OCI-LY7 (cell line): ENCODE data around the gene PCK2. TPM values are rescaled to one million over a fixed set of nuclear protein-coding genes. Genes with fewer than 3 reads are reported as not detected.

Source experiments
- BruUV-seq: library from RNA; stranded (reverse); fragments of 400-500 nt; replicated peaks from 2 replicates; lab custom pipeline; 2021; lab: Mats Ljungman, UMichigan
- CTCF ChIA-PET: fragments of 300-600 bp; sonication (Branson Sonifier 250); formaldehyde crosslinking; loops from one replicate; lab custom pipeline; 2022; ENCODE audit warnings: antibody characterized with exemption; ENCODE audit not compliant: unreplicated experiment; lab: Charles Lee
- POLR2A ChIA-PET: fragments of 300-600 bp; sonication (Branson Sonifier 250); formaldehyde crosslinking; loops from one replicate; lab custom pipeline; 2022; ENCODE audit warnings: antibody characterized with exemption; lab: Charles Lee
- DNase-seq: peaks from one replicate; pipeline ENCODE4 v3.0.0-alpha.2; 2015; ENCODE audit warnings: low spot score
- H2AFZ ChIP-seq: fragments of 200-600 bp; sonication (generic), shearing (Covaris generic); 2 replicates; pipeline ENCODE4 v1.6.1; 2014; ENCODE audit warnings: mild to moderate bottlenecking, antibody characterized with exemption, low read length, moderate library complexity
- H3K27ac ChIP-seq: fragments of 200-600 bp; sonication (generic); 2 replicates; pipeline ENCODE4 v1.5.1; 2014; ENCODE audit warnings: mixed run types, low read depth, mild to moderate bottlenecking, moderate library complexity, low read length, inconsistent platforms; ENCODE audit not compliant: poor library complexity, severe bottlenecking
- H3K36me3 ChIP-seq: fragments of 200-600 bp; sonication (generic); 2 replicates; pipeline ENCODE4 v1.6.1; 2014; ENCODE audit warnings: mild to moderate bottlenecking, antibody characterized with exemption, low read length, moderate library complexity, mixed read lengths; ENCODE audit not compliant: insufficient read depth
- H3K4me1 ChIP-seq: fragments of 200-600 bp; sonication (generic); 2 replicates; pipeline ENCODE4 v1.5.1; 2014; ENCODE audit warnings: mild to moderate bottlenecking, low read length; ENCODE audit not compliant: insufficient read depth, poor library complexity, severe bottlenecking
- H3K4me2 ChIP-seq: fragments of 200-600 bp; sonication (generic); 2 replicates; pipeline ENCODE4 v1.6.1; 2014; ENCODE audit warnings: mild to moderate bottlenecking, low read length
- H3K4me3 ChIP-seq: fragments of 200-600 bp; sonication (generic); 2 replicates; pipeline ENCODE4 v1.5.1; 2014; ENCODE audit warnings: mild to moderate bottlenecking, low read depth, low read length; ENCODE audit not compliant: poor library complexity, severe bottlenecking
- H3K79me2 ChIP-seq: fragments of 200-600 bp; sonication (generic); 2 replicates; pipeline ENCODE4 v1.6.1; 2016; ENCODE audit warnings: low read depth, mild to moderate bottlenecking, low read length, moderate library complexity, mixed read lengths; ENCODE audit not compliant: insufficient read depth
- H3K9me2 ChIP-seq: fragments of 200-600 bp; sonication (generic); 2 replicates; pipeline ENCODE4 v1.6.1; 2016; ENCODE audit warnings: mild to moderate bottlenecking, low read length, mixed read lengths; ENCODE audit not compliant: insufficient read depth
- H3K9me3 ChIP-seq: fragments of 200-600 bp; sonication (generic); 2 replicates; pipeline ENCODE4 v1.6.1; 2014; ENCODE audit warnings: mild to moderate bottlenecking, mixed run types, low read length, mixed read lengths
- H4K20me1 ChIP-seq: fragments of 200-600 bp; sonication (generic); 2 replicates; pipeline ENCODE4 v1.6.1; 2014; ENCODE audit warnings: mild to moderate bottlenecking, antibody characterized with exemption, low read length, moderate library complexity, mixed read lengths; ENCODE audit not compliant: insufficient read depth
- EZH2phosphoT487 ChIP-seq: fragments of 200-600 bp; sonication (generic); IDR thresholded peaks from 2 replicates; pipeline ENCODE4 v1.6.1; 2018; ENCODE audit warnings: low read depth, borderline replicate concordance, mild to moderate bottlenecking, mixed run types, antibody characterized with exemption, low read length, moderate library complexity, mixed read lengths
- intact Hi-C: fragments of 100-400 bp; cut with micrococcal nuclease; formaldehyde crosslinking; loops from one replicate; pipeline ENCODE4 v1.10.0; 2022; ENCODE audit not compliant: unreplicated experiment
- total RNA-seq, 2 experiments: library from RNA; depleted of rRNA in 1 of 2; stranded (reverse); fragments of >200 nt in 1 of 2; shearing (Covaris generic) in 1 of 2; gene quantifications; 2 replicates each; pipeline ENCODE4 v1.2.3, GENCODE V29; 2014 to 2022
- TF ChIP-seq, protein P1 (sequence below): fragments of 200-600 bp; sonication (generic); conservative IDR thresholded peaks from 2 replicates; pipeline ENCODE4 v1.5.1; 2014; ENCODE audit warnings: mild to moderate bottlenecking, antibody characterized with exemption, low read length, moderate library complexity, mixed read lengths

Gene PCK2
- total RNA-seq, 2 experiments from 2014 or later, result 43.6 to 130 TPM

DNA sequence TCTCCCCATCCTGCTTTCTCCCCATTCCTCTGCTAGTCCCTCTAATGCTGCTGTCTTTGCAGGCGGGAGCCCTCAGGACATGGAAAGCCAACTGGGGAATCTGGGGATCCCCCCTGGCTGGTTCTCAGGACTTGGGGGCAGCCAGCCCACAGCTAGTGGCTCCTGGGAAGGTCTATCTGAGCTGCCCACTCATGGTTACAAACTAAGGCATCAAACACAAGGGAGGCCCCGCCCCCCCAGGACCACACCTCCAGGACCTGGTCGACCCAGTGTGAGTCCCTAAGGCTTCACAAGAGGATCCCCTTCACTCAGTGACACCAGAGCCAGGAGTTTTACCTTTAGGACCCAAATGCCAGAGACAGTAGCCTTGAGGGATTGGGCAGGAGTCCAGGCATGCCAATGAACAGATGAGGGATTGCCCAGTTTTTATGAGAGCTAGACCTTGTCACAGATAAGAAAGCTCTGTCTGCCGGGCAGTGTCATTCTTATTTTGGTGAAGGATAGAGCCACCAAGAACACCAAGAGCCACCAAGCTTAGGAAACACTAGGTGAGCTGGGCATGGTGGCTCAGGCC lies 30.8 kb upstream of the PCK2 start:
- intact Hi-C loops, result no loop called here
- Histone ChIP-seq H4K20me1 (no peaks in the 10 kb centered on the region), H3K79me2 (no peaks in the 10 kb centered on the region), H3K4me3 (no peak overlapping the region), H3K36me3 (no peaks in the 10 kb centered on the region), H3K9me2 (no peaks in the 10 kb centered on the region), H3K4me2 (no peak overlapping the region), H3K9me3 (no peaks in the 10 kb centered on the region), H2AFZ (no peak overlapping the region), H3K4me1 (no peaks in the 10 kb centered on the region), H3K27ac (no peak overlapping the region)
- ChIA-PET POLR2A (interaction anchor here (0.7 kb wide), 1 partner anchor 9 kb away, joined by 3 read pairs; no protein-coding TSS in a partner anchor), CTCF (no interaction called here)
- no TSS peak for BruUV-seq
- TF ChIP-seq, protein P1, sequence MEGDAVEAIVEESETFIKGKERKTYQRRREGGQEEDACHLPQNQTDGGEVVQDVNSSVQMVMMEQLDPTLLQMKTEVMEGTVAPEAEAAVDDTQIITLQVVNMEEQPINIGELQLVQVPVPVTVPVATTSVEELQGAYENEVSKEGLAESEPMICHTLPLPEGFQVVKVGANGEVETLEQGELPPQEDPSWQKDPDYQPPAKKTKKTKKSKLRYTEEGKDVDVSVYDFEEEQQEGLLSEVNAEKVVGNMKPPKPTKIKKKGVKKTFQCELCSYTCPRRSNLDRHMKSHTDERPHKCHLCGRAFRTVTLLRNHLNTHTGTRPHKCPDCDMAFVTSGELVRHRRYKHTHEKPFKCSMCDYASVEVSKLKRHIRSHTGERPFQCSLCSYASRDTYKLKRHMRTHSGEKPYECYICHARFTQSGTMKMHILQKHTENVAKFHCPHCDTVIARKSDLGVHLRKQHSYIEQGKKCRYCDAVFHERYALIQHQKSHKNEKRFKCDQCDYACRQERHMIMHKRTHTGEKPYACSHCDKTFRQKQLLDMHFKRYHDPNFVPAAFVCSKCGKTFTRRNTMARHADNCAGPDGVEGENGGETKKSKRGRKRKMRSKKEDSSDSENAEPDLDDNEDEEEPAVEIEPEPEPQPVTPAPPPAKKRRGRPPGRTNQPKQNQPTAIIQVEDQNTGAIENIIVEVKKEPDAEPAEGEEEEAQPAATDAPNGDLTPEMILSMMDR, result no peak
- TF ChIP-seq EZH2phosphoT487, result no peak
- no peak for DNase-seq

DNA sequence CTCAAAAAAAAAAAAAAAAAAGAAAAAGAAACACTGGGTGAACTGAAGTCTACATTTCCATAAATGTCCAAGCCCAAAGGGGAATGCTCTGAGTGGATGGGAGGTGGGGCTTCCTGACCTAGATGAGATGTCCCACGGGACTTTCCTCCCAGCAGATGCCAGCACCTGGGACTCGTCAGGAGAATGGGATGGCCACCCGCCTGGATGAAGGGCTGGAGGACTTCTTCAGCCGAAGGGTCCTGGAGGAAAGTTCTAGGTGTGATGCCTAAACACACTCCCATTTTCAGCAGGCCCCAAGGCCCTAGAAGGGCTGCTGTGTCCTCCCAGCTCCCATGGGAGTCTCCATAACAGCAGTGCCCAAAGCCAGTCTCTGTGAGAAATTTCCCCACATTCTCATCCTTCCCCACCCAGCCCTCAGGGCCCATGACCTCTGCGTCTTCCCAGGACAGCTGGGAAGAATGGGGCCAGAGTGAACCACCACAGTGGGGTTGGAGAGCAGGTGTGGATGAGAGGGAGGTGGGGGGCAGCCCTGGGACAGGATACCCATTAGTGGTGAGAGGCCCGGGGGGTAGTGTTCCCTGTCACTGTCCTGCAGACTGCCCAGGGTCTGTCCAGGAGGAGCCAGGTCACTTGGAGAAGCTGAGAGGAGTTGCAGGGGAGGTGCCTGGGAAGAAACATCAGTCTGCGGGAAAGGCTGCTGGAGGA lies 29.9 kb upstream of the PCK2 start:
- ChIA-PET POLR2A (interaction anchor here (0.7 kb wide), 1 partner anchor 10 kb away, joined by 3 read pairs; no protein-coding TSS in a partner anchor), CTCF (no interaction called here)
- Histone ChIP-seq H3K4me3 (no peak overlapping the region), H4K20me1 (no peaks in the 10 kb centered on the region), H3K4me1 (no peaks in the 10 kb centered on the region), H3K4me2 (no peak overlapping the region), H3K79me2 (no peaks in the 10 kb centered on the region), H3K27ac (no peak overlapping the region), H3K36me3 (no peaks in the 10 kb centered on the region), H3K9me2 (no peaks in the 10 kb centered on the region), H3K9me3 (no peaks in the 10 kb centered on the region), H2AFZ (no peak overlapping the region)
- TF ChIP-seq, protein P1, result no peak
- no peak for DNase-seq
- intact Hi-C loops, result no loop called here
- no TSS peak for BruUV-seq

DNA sequence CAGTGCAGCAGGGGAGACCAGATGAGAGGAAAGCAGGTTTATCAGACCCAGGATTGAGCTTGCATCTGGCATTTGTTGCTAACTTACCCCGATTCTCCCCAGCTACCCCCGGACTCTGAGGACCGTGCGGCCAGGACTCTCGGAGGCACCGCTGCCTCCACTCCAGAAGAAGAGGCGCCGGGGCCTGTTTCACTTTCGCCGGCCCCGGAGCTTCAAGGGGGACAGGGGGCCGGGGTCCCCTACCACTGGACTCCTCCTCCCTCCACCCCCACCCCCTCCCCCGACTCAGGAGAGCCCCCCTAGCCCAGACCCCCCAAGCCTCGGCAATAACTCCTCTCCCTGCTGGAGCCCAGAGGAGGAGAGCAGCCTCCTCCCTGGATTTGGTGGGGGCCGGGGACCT lies 29.3 kb upstream of the PCK2 start:
- Histone ChIP-seq H3K79me2 (no peaks in the 10 kb centered on the region), H3K36me3 (no peaks in the 10 kb centered on the region), H3K27ac (no peak overlapping the region), H3K9me3 (no peaks in the 10 kb centered on the region), H4K20me1 (no peaks in the 10 kb centered on the region), H3K9me2 (no peaks in the 10 kb centered on the region), H3K4me1 (no peaks in the 10 kb centered on the region), H3K4me2 (no peak overlapping the region), H2AFZ (no peak overlapping the region), H3K4me3 (no peak overlapping the region)
- ChIA-PET POLR2A (no interaction called here), CTCF (interaction anchor here (0.6 kb wide), 1 partner anchor 11 kb away, joined by 3 read pairs; no protein-coding TSS in a partner anchor)
- no TSS peak for BruUV-seq
- TF ChIP-seq, protein P1, result no peak
- no peak for TF ChIP-seq EZH2phosphoT487
- DNase-seq, result no peak
- intact Hi-C loops, result no loop called here
